ENCODE results near the gene HLA-DQB2.
"Not testable (repeated sequence)": the region's sequence is repeated elsewhere in the genome, so short reads cannot be mapped to it uniquely, and the experiment has no call there.

The HLA-DQB2 gene

GRCh38 chr6:32745649-32746048, 17.7 kb downstream of the HLA-DQB2 start:
- DNase-seq (ENCODE audit: low read depth, low spot score) = not testable (repeated sequence)

- no peak for DNase-seq (ENCODE audit: low read depth, low spot score)
Measured at GRCh38 chr6:32744776-32745175, 18.6 kb downstream of the HLA-DQB2 start.

GRCh38 chr6:32742374-32742773, 21.0 kb downstream of the HLA-DQB2 start:
- no peak for DNase-seq (ENCODE audit: low read depth, low spot score)

GRCh38 chr6:32741031-32741960, 22.0 kb downstream of the HLA-DQB2 start, which contains the start of gene HLA-DQA2:
Gene HLA-DQA2, plus strand, starts transcription at chr6:32741391. Its CDS starts 53 bp downstream, at chr6:32741444.
- no peak for DNase-seq (ENCODE audit: low read depth, low spot score)

GRCh38 chr6:32738126-32738525, 25.2 kb downstream of the HLA-DQB2 start:
- no peak for DNase-seq (ENCODE audit: low read depth, low spot score)

- DNase-seq (ENCODE audit: low read depth, low spot score) = no peak
Measured at GRCh38 chr6:32718879-32719278, 44.5 kb downstream of the HLA-DQB2 start.

- no peak for DNase-seq (ENCODE audit: low read depth, low spot score)
Measured at GRCh38 chr6:32716396-32716795, 46.9 kb downstream of the HLA-DQB2 start.

- DNase-seq (ENCODE audit: low read depth, low spot score) = no peak
Measured at GRCh38 chr6:32713241-32713640, 50.1 kb downstream of the HLA-DQB2 start.

- no peak for DNase-seq (ENCODE audit: low read depth, low spot score)
Measured at GRCh38 chr6:32709625-32710024, 53.7 kb downstream of the HLA-DQB2 start.

Data from brain pericyte (primary cell).